Brain microvascular endothelial cell (primary cell): ENCODE results near the gene GALNT9.

Experiments used
- DNase-seq: peaks from one replicate; pipeline ENCODE4 v3.0.0-alpha.2; 2020
- H3K27ac ChIP-seq: fragments of 250-450 bp; sonication (Bioruptor Pico); 2 replicates; pipeline ENCODE4 v1.5.1; 2020; ENCODE audit warnings: mild to moderate bottlenecking, moderate library complexity
- H3K27me3 ChIP-seq: fragments of 250-450 bp; sonication (Bioruptor Pico); replicated peaks from 2 replicates; pipeline ENCODE4 v1.5.1; 2020; ENCODE audit warnings: mild to moderate bottlenecking
- H3K36me3 ChIP-seq: fragments of 250-450 bp; sonication (Bioruptor Pico); replicated peaks from 2 replicates; pipeline ENCODE4 v1.5.1; 2020; ENCODE audit warnings: mild to moderate bottlenecking
- H3K4me3 ChIP-seq: 2 replicates; pipeline ENCODE4 v1.5.1; 2011; ENCODE audit warnings: low read depth, mild to moderate bottlenecking, control low read depth, low read length, moderate library complexity
- in situ Hi-C: cut with HindIII; loops from 2 replicates; pipeline ENCODE4 v1.10.0; 2017; ENCODE audit warnings: low sequenced_read_pairs, low pct_ligation_motif_present
- TF ChIP-seq, protein P1 (sequence below): IDR thresholded peaks from 2 replicates; pipeline ENCODE4 v1.5.1; 2011; ENCODE audit warnings: low read depth, mild to moderate bottlenecking, moderate library complexity, low read length, control low read depth, inconsistent platforms; ENCODE audit errors: missing control alignments

The GALNT9 gene

DNA sequence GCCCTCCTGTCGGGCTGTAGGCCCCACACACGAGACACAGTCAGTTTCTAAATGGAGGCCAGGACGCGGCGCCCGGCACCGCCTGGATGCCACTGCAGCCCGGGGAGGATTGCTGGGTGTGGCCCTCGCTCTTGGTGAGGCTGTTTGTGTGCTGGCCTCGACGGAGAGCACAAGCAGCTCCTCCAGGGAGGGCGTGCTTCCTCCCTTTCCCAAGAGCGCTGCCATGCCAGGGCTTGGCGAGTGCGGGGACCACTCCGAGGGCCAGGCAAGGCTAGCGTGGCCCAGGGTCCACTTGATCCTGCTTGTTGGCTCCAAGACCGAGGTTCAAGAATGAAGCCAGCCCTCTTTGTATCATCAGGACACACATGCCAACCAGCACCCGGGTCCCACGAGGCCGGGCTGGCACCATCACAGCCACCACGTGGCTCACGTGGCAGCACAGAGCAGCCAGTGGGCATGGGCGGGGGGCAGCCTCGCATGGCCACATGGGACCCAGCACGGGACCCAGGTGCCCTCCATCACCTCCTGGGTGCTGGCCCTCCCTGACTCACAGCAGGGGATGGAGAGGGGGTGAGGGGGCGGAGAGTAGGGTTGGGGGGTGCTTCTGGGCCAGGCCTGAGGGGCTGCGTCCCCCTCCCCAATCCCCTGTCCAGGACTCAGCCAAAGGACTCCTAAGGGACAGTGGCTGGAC is 113.9 kb downstream of the GALNT9 start:
- DNase-seq = no peak
- in situ Hi-C loops = no loop called here
- no peaks in the 10 kb centered on the region for H3K36me3 ChIP-seq
- H3K27ac ChIP-seq = no peak overlapping the region
- H3K4me3 ChIP-seq = no peak overlapping the region
- TF ChIP-seq, protein P1, sequence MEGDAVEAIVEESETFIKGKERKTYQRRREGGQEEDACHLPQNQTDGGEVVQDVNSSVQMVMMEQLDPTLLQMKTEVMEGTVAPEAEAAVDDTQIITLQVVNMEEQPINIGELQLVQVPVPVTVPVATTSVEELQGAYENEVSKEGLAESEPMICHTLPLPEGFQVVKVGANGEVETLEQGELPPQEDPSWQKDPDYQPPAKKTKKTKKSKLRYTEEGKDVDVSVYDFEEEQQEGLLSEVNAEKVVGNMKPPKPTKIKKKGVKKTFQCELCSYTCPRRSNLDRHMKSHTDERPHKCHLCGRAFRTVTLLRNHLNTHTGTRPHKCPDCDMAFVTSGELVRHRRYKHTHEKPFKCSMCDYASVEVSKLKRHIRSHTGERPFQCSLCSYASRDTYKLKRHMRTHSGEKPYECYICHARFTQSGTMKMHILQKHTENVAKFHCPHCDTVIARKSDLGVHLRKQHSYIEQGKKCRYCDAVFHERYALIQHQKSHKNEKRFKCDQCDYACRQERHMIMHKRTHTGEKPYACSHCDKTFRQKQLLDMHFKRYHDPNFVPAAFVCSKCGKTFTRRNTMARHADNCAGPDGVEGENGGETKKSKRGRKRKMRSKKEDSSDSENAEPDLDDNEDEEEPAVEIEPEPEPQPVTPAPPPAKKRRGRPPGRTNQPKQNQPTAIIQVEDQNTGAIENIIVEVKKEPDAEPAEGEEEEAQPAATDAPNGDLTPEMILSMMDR = no peak
- no peaks in the 10 kb centered on the region for H3K27me3 ChIP-seq

DNA sequence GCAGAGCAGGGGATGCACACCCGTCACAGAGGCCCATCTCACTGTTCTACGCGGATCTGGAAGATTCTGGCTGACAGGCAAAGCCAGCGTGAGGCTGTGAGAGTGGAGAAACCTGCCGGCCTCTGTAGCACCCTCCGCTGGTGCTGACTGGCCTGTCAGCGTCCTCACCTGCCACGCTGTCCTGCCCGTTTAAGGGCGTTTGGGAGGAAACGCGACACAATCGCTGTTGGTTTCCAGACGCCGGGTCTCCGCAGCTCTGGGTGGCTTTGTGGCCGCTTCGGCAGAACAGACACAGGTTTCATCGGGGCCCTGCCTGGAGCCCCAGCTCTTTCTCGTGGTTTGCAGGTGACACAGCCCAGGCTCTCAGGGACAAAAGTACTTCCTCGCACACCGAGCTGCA is 114.5 kb downstream of the GALNT9 start:
- no peak for DNase-seq
- Histone ChIP-seq H3K27me3 (no peaks in the 10 kb centered on the region), H3K4me3 (no peak overlapping the region), H3K36me3 (no peaks in the 10 kb centered on the region), H3K27ac (no peak overlapping the region)
- in situ Hi-C loops = no loop called here
- TF ChIP-seq, protein P1 = no peak

DNA sequence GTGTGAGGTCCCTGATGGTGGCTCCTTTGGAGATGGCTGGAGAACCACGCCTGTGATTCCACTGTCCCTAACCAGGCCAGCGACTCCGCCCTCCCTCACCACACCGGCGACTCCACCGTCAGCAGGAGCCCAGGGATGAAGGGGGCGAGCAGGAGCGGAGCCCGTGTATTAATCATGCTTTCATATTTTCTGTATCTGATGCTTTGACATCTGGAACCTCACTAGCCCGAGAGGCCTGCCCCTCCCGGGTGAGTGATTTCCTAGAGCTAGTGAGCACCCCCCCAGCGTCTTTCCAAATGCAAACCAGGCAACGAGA is 115.3 kb downstream of the GALNT9 start:
- TF ChIP-seq, protein P1 = no peak
- Histone ChIP-seq H3K4me3 (no peak overlapping the region), H3K36me3 (no peaks in the 10 kb centered on the region), H3K27ac (no peak overlapping the region), H3K27me3 (no peaks in the 10 kb centered on the region)
- in situ Hi-C loops = no loop called here
- no peak for DNase-seq

DNA sequence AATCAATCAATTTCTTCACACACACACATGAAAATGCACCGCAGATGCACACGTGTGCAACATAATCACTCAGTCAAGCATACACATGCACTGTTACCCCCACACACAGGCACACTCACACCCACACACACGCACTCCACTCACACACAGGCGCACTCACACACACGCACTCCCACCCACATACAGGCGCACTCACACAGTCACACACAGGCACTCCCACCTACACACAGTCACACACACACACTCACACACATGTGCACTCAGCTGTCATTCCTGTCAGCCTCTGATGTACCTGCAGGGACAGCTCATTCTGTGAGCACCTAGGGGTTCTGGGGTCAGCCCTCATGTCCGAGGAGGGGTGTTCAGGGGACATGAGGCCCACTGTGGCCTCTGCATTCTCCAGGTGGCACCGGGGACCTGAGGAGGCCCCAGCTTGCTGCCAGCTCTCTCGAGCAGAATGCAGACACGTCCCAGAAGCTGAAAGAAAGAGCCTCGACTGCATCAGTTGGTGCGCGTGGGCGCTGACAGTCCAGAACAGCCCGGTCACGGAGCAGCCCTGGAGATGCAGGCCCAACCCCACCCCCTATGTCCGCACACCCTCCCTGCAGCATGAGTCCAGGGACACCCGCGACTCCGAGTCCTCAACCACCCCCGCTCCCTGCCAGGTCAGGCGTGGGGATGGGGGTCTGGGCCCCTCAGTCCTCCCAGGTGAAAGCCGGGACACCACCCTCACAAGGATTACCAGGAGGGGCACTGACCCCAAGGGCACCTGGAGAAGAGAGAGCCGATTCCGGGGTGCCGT is 115.8 kb downstream of the GALNT9 start:
- TF ChIP-seq, protein P1 = no peak
- no peak for DNase-seq
- in situ Hi-C loops = no loop called here
- Histone ChIP-seq H3K36me3 (no peaks in the 10 kb centered on the region), H3K4me3 (no peak overlapping the region), H3K27ac (no peak overlapping the region), H3K27me3 (no peaks in the 10 kb centered on the region)

DNA sequence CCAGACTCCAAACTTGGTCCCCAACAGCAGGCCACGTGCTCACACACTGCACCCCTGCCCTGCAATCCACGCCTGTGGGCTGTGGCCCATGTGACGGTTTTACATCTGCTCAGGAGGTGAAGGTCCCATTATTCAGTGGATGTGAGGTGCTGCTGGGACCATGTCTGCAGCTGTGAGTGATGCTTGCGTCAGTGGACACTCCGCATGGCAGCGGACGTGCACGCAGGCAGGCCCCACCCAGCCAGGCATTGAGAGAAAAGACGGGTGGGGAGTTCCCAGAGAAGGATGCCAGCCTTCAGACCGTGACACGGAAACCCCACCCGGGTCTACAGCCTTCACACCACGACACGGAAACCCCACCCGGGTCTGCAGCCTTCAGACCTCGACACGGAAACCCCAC is 117.6 kb downstream of the GALNT9 start:
- Histone ChIP-seq H3K4me3 (no peak overlapping the region), H3K36me3 (no peaks in the 10 kb centered on the region), H3K27ac (no peak overlapping the region), H3K27me3 (peaks cover 4% of the 10 kb centered on the region)
- no peak for DNase-seq
- in situ Hi-C loops = no loop called here
- TF ChIP-seq, protein P1 = no peak
